Endothelial cell of umbilical vein (primary cell): ENCODE data around the gene PRCD. TPM values are rescaled to one million over a fixed set of nuclear protein-coding genes. Genes with fewer than 3 reads are reported as not detected.

Source experiments
- BruUV-seq: library from RNA; stranded (reverse); fragments of 400-500 nt; replicated peaks from 2 replicates; lab custom pipeline; 2021; lab: Mats Ljungman, UMichigan
- CTCF ChIA-PET: fragments of 300-600, 350-600 bp; sonication (Branson Sonifier 250); formaldehyde crosslinking; loops from one replicate; lab custom pipeline; 2021; ENCODE audit warnings: antibody characterized with exemption, inconsistent platforms; lab: Charles Lee
- POLR2A ChIA-PET: fragments of 300-600, 350-600 bp; sonication (Branson Sonifier 250); formaldehyde crosslinking; loops from one replicate; lab custom pipeline; 2021; ENCODE audit warnings: antibody characterized with exemption, inconsistent platforms; lab: Charles Lee
- DNase-seq: peaks from one replicate; pipeline ENCODE4 v3.0.0-alpha.2; 2011; ENCODE audit warnings: low read depth, low spot score
- FAIRE-seq: peaks from 2 replicates; lab custom pipeline; 2011; peaks lifted over from hg19 to GRCh38; lab: Jason Lieb, UNC
- H2AFZ ChIP-seq: 2 replicates; pipeline ENCODE4 v1.6.0; 2012; ENCODE audit warnings: low read depth, low read length, control low read depth, inconsistent platforms
- H3K27ac ChIP-seq: 2 replicates; pipeline ENCODE4 v1.5.1; 2011; ENCODE audit warnings: low read depth, mild to moderate bottlenecking, control low read depth, low read length, moderate library complexity; ENCODE audit not compliant: insufficient read depth
- H3K27me3 ChIP-seq, 2 experiments: 2 replicates each; pipeline versions ENCODE4 v1.6.0 to v1.6.1; 2011; ENCODE audit warnings: low read length in 2 of 2, mixed read lengths in 1 of 2; ENCODE audit not compliant: control insufficient read depth in 2 of 2, insufficient read depth in 2 of 2
- H3K36me3 ChIP-seq, 2 experiments: 2 replicates in 1 of 2; 3 replicates in 1 of 2; pipeline ENCODE4 v1.5.1; 2011; ENCODE audit warnings: low read length in 2 of 2, mild to moderate bottlenecking in 1 of 2, moderate library complexity in 1 of 2; ENCODE audit not compliant: control insufficient read depth in 2 of 2, insufficient read depth in 2 of 2; ENCODE audit errors: extremely low read depth in 1 of 2
- H3K4me1 ChIP-seq: 3 replicates; pipeline ENCODE4 v1.5.1; 2011; ENCODE audit warnings: mild to moderate bottlenecking, low read length; ENCODE audit not compliant: control insufficient read depth, insufficient read depth; ENCODE audit errors: extremely low read depth
- H3K4me2 ChIP-seq: 2 replicates; pipeline ENCODE4 v1.6.1; 2011; ENCODE audit warnings: low read length, control low read depth, mixed read lengths; ENCODE audit not compliant: insufficient read depth
- H3K4me3 ChIP-seq, 3 experiments: fragments of 200-600 bp in 1 of 3; sonication (generic), shearing (Covaris generic) in 1 of 3; replicated peaks in 1 of 3; 2 replicates each; pipeline ENCODE4 v1.5.1; 2011 to 2016; ENCODE audit warnings: control low read depth in 3 of 3, low read length in 3 of 3, mild to moderate bottlenecking in 2 of 3, inconsistent platforms in 1 of 3, low read depth in 1 of 3, moderate library complexity in 1 of 3; ENCODE audit not compliant: insufficient read depth in 1 of 3
- H3K79me2 ChIP-seq: 2 replicates; pipeline ENCODE4 v1.6.0; 2012; ENCODE audit warnings: low read length, inconsistent platforms; ENCODE audit not compliant: control insufficient read depth, insufficient read depth
- H3K9ac ChIP-seq: replicated peaks from 2 replicates; pipeline ENCODE3; 2011; ENCODE audit warnings: low read length, control low read depth; ENCODE audit not compliant: insufficient read depth; ENCODE audit errors: extremely low read depth
- H3K9me1 ChIP-seq: replicated peaks from 3 replicates; pipeline ENCODE4 v1.6.0; 2011; ENCODE audit warnings: mild to moderate bottlenecking, low read length; ENCODE audit not compliant: control insufficient read depth, insufficient read depth; ENCODE audit errors: extremely low read depth
- H3K9me3 ChIP-seq: replicated peaks from 2 replicates; pipeline ENCODE4 v1.5.1; 2012; ENCODE audit warnings: low read length, inconsistent platforms; ENCODE audit not compliant: control insufficient read depth, insufficient read depth
- H4K20me1 ChIP-seq: replicated peaks from 2 replicates; pipeline ENCODE3; 2011; ENCODE audit warnings: mild to moderate bottlenecking, low read length; ENCODE audit not compliant: control insufficient read depth, insufficient read depth; ENCODE audit errors: extremely low read depth
- EZH2 ChIP-seq: IDR thresholded peaks from 2 replicates; pipeline ENCODE4 v1.6.1; 2012; ENCODE audit warnings: borderline replicate concordance, low read depth, mild to moderate bottlenecking, moderate library complexity, low read length, inconsistent platforms; ENCODE audit not compliant: severe bottlenecking
- FOS ChIP-seq: IDR thresholded peaks from 2 replicates; pipeline ENCODE4 v1.6.1; 2011; ENCODE audit warnings: mild to moderate bottlenecking, low read length, moderate library complexity, borderline replicate concordance; ENCODE audit not compliant: insufficient read depth
- GATA2 ChIP-seq: IDR thresholded peaks from 2 replicates; pipeline ENCODE4 v1.7.0; 2011; ENCODE audit warnings: low read depth, mild to moderate bottlenecking, moderate library complexity, mixed read lengths, low read length; ENCODE audit not compliant: insufficient read length, insufficient read depth
- JUN ChIP-seq: IDR thresholded peaks from 2 replicates; pipeline ENCODE4 v1.6.1; 2011; ENCODE audit warnings: borderline replicate concordance, low read depth; ENCODE audit not compliant: insufficient read length, insufficient read depth
- MYC ChIP-seq: IDR thresholded peaks from one replicate; pipeline ENCODE4 v1.6.1; 2011; ENCODE audit warnings: mild to moderate bottlenecking, low read depth, low read length
- POLR2A ChIP-seq: IDR thresholded peaks from 2 replicates; pipeline ENCODE4 v1.6.1; 2012; ENCODE audit warnings: low read depth, mild to moderate bottlenecking, control low read depth, low read length
- POLR2AphosphoS5 ChIP-seq: IDR thresholded peaks from 2 replicates; pipeline ENCODE4 v1.6.1; 2012; ENCODE audit warnings: low read depth, mild to moderate bottlenecking, control low read depth, low read length, moderate library complexity; ENCODE audit not compliant: insufficient read depth
- dilution Hi-C: fragments of 300-500 bp; cut with MboI; formaldehyde crosslinking; loops from one replicate; pipeline ENCODE4 v1.15.0; 2019; ENCODE audit warnings: low sequenced_read_pairs; ENCODE audit not compliant: extremely low pct_ligation_motif_present
- intact Hi-C: fragments of 100-400 bp; cut with micrococcal nuclease; formaldehyde crosslinking; loops from one replicate; pipeline ENCODE4 v1.10.0; 2022
- polyA plus RNA-seq, 4 experiments: library from polyadenylated mRNA; depleted of rRNA in 3 of 4; stranded (reverse) in 3 of 4; unstranded in 1 of 4; fragments of >200 nt; gene quantifications; 2 replicates each; pipeline versions ENCODE4 v1.2.1 to v1.2.3, GENCODE V29; 2011 to 2012; ENCODE audit warnings: missing spikeins in 1 of 4
- total RNA-seq: library from RNA; stranded (reverse); gene quantifications from 2 replicates; pipeline ENCODE4 v1.2.3, GENCODE V29; 2021
- TF ChIP-seq, protein P1 (sequence below), 2 donors: IDR thresholded peaks; 1 replicate in 1 of 2; 2 replicates in 1 of 2; pipeline ENCODE4 v1.5.1; 2011; ENCODE audit warnings: low read length in 2 of 2, mild to moderate bottlenecking in 2 of 2, moderate library complexity in 2 of 2, control low read depth in 1 of 2, inconsistent platforms in 1 of 2, low read depth in 1 of 2; ENCODE audit not compliant: insufficient read depth in 1 of 2; ENCODE audit errors: extremely low read depth in 1 of 2
- TF ChIP-seq, protein P2 (sequence below): IDR thresholded peaks from 2 replicates; pipeline ENCODE4 v1.6.1; 2011; ENCODE audit not compliant: insufficient read depth, insufficient read length

Gene PRCD
- total and polyA plus RNA-seq, 2 donors (not counting 3 experiments of a cell fraction or from before 2014, with no cell fraction given), result not detected

DNA sequence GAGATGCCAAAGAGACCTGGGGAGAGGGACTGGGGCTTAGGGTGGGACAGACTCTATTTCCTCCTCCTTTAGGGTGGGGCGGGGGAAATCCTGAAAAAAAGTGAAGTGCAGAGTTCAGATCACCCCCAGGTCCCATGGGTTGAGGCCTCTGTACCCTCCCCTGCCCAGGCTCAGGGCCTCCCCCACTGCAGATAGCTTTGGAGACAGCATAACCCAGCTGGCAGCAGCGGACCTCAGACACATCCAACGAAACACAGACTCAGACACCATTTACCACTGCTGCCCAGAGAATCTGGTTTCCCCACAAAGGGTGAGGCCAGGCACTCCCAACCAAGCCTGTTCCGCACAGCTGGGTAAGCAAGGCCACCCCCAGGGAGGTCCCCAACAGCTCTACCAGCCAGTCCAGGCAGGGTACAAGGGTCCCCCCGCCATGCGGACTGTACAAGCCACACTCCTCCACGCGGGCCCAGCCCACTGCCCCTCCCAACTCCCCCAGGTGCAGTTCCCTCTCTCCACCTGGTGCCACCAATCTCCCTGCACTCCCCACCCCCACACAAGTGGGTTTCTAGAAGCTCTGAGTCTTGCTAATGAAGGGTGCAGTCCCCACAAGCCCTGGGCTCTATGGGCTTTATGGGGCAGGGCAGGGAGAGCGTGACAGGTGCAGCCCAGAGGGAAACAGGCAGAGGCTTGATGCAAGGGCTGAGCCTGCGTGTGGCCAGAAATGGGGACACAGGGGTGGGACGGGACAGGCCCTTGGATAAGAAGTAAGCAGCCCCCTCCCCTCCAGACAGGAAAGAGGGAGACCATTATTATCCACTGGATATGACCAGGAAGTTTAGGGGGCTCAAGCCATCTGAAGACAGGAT is 47.5 kb upstream of the PRCD start:
- Histone ChIP-seq H3K79me2 (peaks cover 3% of the 10 kb centered on the region), H3K9ac (peak overlapping the region; percentile 14), H3K4me3 (no peak overlapping the region), H3K36me3 (no peaks in the 10 kb centered on the region), H4K20me1 (no peaks in the 10 kb centered on the region), H3K4me2 (peak overlapping the region; percentile 6), H3K27ac (peak overlapping the region; percentile 42), H3K27me3 (no peaks in the 10 kb centered on the region), H3K9me1 (no peaks in the 10 kb centered on the region), H3K4me1 (peaks cover 20% of the 10 kb centered on the region), H2AFZ (no peak overlapping the region), H3K9me3 (no peaks in the 10 kb centered on the region)
- dilution Hi-C loops, result no loop called here
- DNase-seq, result no peak
- TF ChIP-seq FOS (no peak), MYC (no peak), GATA2 (no peak), EZH2 (no peak), POLR2A (no peak), POLR2AphosphoS5 (no peak), JUN (no peak)
- TF ChIP-seq, protein P1, sequence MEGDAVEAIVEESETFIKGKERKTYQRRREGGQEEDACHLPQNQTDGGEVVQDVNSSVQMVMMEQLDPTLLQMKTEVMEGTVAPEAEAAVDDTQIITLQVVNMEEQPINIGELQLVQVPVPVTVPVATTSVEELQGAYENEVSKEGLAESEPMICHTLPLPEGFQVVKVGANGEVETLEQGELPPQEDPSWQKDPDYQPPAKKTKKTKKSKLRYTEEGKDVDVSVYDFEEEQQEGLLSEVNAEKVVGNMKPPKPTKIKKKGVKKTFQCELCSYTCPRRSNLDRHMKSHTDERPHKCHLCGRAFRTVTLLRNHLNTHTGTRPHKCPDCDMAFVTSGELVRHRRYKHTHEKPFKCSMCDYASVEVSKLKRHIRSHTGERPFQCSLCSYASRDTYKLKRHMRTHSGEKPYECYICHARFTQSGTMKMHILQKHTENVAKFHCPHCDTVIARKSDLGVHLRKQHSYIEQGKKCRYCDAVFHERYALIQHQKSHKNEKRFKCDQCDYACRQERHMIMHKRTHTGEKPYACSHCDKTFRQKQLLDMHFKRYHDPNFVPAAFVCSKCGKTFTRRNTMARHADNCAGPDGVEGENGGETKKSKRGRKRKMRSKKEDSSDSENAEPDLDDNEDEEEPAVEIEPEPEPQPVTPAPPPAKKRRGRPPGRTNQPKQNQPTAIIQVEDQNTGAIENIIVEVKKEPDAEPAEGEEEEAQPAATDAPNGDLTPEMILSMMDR (IDR thresholded peaks at IDR 0.05; ENCODE audit: extremely low read depth in 1 of 2, insufficient read depth in 1 of 2, low read depth in 1 of 2, low read length in 2 of 2), result no peak
- TF ChIP-seq, protein P2, sequence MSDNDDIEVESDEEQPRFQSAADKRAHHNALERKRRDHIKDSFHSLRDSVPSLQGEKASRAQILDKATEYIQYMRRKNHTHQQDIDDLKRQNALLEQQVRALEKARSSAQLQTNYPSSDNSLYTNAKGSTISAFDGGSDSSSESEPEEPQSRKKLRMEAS, result no peak
- CTCF ChIA-PET, result interaction anchor here (0.9 to 1.9 kb wide), 12 partner anchors 10 to 84 kb away, joined by 3 to 12 read pairs (median 4); partner anchors contain the start of genes AANAT and RHBDF2
- intact Hi-C loops, result no loop called here
- POLR2A ChIA-PET, result no interaction called here
- no TSS peak for BruUV-seq
- no peak for FAIRE-seq
